ENCODE results near the gene ARHGAP9. TPM values are rescaled to one million over a fixed set of nuclear protein-coding genes. Genes with fewer than 3 reads are reported as not detected.

The ARHGAP9 gene
- polyA plus RNA-seq, 1 of the 3 experiments (the other 2 are of a cell fraction): 0.66 TPM

GRCh38 chr12:57477710-57478681 is 1.7 kb downstream of the ARHGAP9 start:
- POLR2A ChIA-PET: no interaction called here
- DNase-seq: no peak
- no peaks in the 10 kb centered on the region for H3F3A ChIP-seq (replicated peaks; ENCODE audit: insufficient read depth)
- H3K4me2 ChIP-seq: no peak overlapping the region
- H3K27me3 ChIP-seq (ENCODE audit: insufficient read depth): peaks cover 37% of the 10 kb centered on the region
- no peaks in the 10 kb centered on the region for H4K20me1 ChIP-seq (ENCODE audit: insufficient read depth)
- no peaks in the 10 kb centered on the region for H3K9me2 ChIP-seq
- 82% methylated on average over 12 of the region's 12 CpGs for WGBS (ENCODE audit: low lambda C conversion rate)
- CTCF ChIA-PET: interaction anchor here (0.7 to 4.8 kb wide), 3 partner anchors 15 to 33 kb away, joined by 3 to 67 read pairs (median 3); partner anchors contain the start of gene GLI1
- no peak overlapping the region for H3K4me3 ChIP-seq (ENCODE audit: low read depth in 2 of 2, low read length in 1 of 2)
- peaks cover 0 to 10% of the 10 kb centered on the region in 2 experiments; a peak in 3 of 4 replicates for H3K4me1 ChIP-seq (ENCODE audit: control insufficient read depth in 1 of 2, insufficient read depth in 2 of 2, low read depth in 1 of 2, low read length in 1 of 2)
- H3K27ac ChIP-seq (ENCODE audit: low read depth in 2 of 2, low read length in 1 of 2): no peak overlapping the region
- H3K36me3 ChIP-seq (replicated peaks in 1 of 2; ENCODE audit: control insufficient read depth in 1 of 2, insufficient read depth in 2 of 2, low read length in 1 of 2): no peaks in the 10 kb centered on the region
- no peak overlapping the region for H2AFZ ChIP-seq (ENCODE audit: low read depth)
- no peak overlapping the region for H3K9ac ChIP-seq
- TF ChIP-seq SIN3A (IDR thresholded peaks at IDR 0.05; ENCODE audit: borderline replicate concordance, low read depth, low read length): no peak
- H3K79me2 ChIP-seq (ENCODE audit: insufficient read depth): no peaks in the 10 kb centered on the region
- no peaks in the 10 kb centered on the region for H3K9me3 ChIP-seq

DNA sequence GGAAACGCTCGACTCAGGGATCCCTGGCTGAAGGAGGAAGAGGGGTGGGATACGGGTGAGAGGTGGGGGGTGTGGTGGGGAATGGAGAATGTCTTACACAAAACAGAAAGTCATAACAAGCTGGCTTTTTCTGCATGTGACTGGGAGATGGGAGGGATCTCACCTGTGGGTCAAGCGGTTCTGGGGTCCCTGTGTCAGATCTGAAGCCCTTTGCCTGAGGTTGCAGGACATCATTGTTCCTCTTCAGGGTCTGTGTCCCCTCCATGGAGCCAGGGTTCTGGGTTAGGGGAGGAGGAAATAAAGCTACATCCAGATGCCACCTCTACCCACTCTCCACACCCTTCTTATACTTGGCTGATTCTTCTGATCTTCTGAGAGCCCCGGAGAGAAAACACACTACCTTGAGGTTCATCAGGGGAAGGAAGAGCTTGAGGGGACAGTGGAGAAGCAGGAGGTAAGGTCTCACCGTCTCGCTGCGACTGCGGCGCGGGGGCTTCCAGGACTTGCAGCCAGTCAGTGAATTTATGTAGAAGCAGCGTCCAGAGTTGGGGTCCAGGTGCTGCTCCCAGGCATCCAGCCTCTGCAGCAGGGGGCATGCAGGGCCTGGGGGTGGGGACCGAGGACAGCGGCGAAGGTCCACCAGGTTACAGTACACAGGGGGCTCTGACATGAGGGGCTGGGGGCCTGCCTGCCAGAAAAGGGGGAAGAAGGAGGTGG is 2.5 kb downstream of the ARHGAP9 start:
- no peaks in the 10 kb centered on the region for H3K9me2 ChIP-seq
- no peaks in the 10 kb centered on the region for H3F3A ChIP-seq (replicated peaks; ENCODE audit: insufficient read depth)
- H3K27me3 ChIP-seq (ENCODE audit: insufficient read depth): peaks cover 45% of the 10 kb centered on the region
- H3K79me2 ChIP-seq (ENCODE audit: insufficient read depth): no peaks in the 10 kb centered on the region
- no peak overlapping the region for H2AFZ ChIP-seq (ENCODE audit: low read depth)
- H3K4me2 ChIP-seq: no peak overlapping the region
- no peak for DNase-seq
- H3K9ac ChIP-seq: no peak overlapping the region
- peaks cover 0 to 10% of the 10 kb centered on the region in 2 experiments; a peak in 3 of 4 replicates for H3K4me1 ChIP-seq (ENCODE audit: control insufficient read depth in 1 of 2, insufficient read depth in 2 of 2, low read depth in 1 of 2, low read length in 1 of 2)
- ChIA-PET CTCF (interaction anchor here (1.1 to 4.8 kb wide), 4 partner anchors 9 to 154 kb away, joined by 3 to 67 read pairs (median 3); partner anchors contain the start of gene GLI1), POLR2A (no interaction called here)
- WGBS (ENCODE audit: low lambda C conversion rate): 88% methylated on average over 12 of the region's 15 CpGs
- TF ChIP-seq RAD21 (IDR thresholded peaks at IDR 0.05; ENCODE audit: low read length) (no peak), SIN3A (IDR thresholded peaks at IDR 0.05; ENCODE audit: borderline replicate concordance, low read depth, low read length) (no peak), RXRA (IDR thresholded peaks at IDR 0.05; ENCODE audit: borderline replicate concordance, low read depth) (no peak), CTCF (IDR thresholded peaks at IDR 0.05) (no peak), SMC3 (IDR thresholded peaks at IDR 0.05; ENCODE audit: low read depth, low read length) (no peak), TEAD4 (IDR thresholded peaks at IDR 0.05; ENCODE audit: borderline replicate concordance, insufficient read depth) (no peak)
- TF ChIP-seq, protein P1, sequence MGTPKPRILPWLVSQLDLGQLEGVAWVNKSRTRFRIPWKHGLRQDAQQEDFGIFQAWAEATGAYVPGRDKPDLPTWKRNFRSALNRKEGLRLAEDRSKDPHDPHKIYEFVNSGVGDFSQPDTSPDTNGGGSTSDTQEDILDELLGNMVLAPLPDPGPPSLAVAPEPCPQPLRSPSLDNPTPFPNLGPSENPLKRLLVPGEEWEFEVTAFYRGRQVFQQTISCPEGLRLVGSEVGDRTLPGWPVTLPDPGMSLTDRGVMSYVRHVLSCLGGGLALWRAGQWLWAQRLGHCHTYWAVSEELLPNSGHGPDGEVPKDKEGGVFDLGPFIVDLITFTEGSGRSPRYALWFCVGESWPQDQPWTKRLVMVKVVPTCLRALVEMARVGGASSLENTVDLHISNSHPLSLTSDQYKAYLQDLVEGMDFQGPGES (IDR thresholded peaks at IDR 0.05; ENCODE audit: low read depth, low read length): no peak
- H3K27ac ChIP-seq (ENCODE audit: low read depth in 2 of 2, low read length in 1 of 2): no peak overlapping the region
- no peaks in the 10 kb centered on the region for H4K20me1 ChIP-seq (ENCODE audit: insufficient read depth)
- no peaks in the 10 kb centered on the region for H3K9me3 ChIP-seq
- H3K36me3 ChIP-seq (replicated peaks in 1 of 2; ENCODE audit: control insufficient read depth in 1 of 2, insufficient read depth in 2 of 2, low read length in 1 of 2): no peaks in the 10 kb centered on the region
- H3K4me3 ChIP-seq (ENCODE audit: low read depth in 2 of 2, low read length in 1 of 2): no peak overlapping the region

Measured in SK-N-SH (cell line).